Ovary (tissue), 3 donors: ENCODE data around the gene SRD5A1.

ENCODE experiments used
- POLR2A ChIP-seq: fragments of 450-650 bp; IDR thresholded peaks from one replicate; pipeline ENCODE4 v1.6.1; 2017; ENCODE audit warnings: antibody characterized with exemption, mild to moderate bottlenecking, moderate library complexity
- TF ChIP-seq, protein P1 (sequence below), 3 donors: fragments of 450-650 bp in 2 of 3; fragments of 200-600 bp in 1 of 3; IDR thresholded peaks; one replicate each; pipeline versions ENCODE4 v1.5.1 to v1.8.0; 2016 to 2022; ENCODE audit warnings: antibody characterized with exemption in 3 of 3, mild to moderate bottlenecking in 1 of 3
- donor health status: DM: no; HTN: no; CAD: no.

GRCh38 chr5:6584727-6585126 is 48.5 kb upstream of the SRD5A1 start:
- no peak for TF ChIP-seq POLR2A
- TF ChIP-seq, protein P1, sequence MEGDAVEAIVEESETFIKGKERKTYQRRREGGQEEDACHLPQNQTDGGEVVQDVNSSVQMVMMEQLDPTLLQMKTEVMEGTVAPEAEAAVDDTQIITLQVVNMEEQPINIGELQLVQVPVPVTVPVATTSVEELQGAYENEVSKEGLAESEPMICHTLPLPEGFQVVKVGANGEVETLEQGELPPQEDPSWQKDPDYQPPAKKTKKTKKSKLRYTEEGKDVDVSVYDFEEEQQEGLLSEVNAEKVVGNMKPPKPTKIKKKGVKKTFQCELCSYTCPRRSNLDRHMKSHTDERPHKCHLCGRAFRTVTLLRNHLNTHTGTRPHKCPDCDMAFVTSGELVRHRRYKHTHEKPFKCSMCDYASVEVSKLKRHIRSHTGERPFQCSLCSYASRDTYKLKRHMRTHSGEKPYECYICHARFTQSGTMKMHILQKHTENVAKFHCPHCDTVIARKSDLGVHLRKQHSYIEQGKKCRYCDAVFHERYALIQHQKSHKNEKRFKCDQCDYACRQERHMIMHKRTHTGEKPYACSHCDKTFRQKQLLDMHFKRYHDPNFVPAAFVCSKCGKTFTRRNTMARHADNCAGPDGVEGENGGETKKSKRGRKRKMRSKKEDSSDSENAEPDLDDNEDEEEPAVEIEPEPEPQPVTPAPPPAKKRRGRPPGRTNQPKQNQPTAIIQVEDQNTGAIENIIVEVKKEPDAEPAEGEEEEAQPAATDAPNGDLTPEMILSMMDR (IDR thresholded peaks at IDR 0.05) = no peak
